Activated CD8-positive, alpha-beta memory T cell treated with anti-CD3 and anti-CD28 coated beads, Interleukin-2, amount 10 ng/mL, durations not matched to agents 7 days and 5 days (primary cell): ENCODE results near the gene C22orf23. TPM values are rescaled to one million over a fixed set of nuclear protein-coding genes. Genes with fewer than 3 reads are reported as not detected.

Experiments
- ATAC-seq: fragments of 150-1000 bp; cut with Tn5 transposase; one replicate; pipeline ENCODE4 v1.10.0; 2021; ENCODE audit warnings: moderate library complexity
- CTCF ChIA-PET: fragments of 350-600 bp; sonication (Branson Sonifier 250); formaldehyde crosslinking; loops from one replicate; lab custom pipeline; 2021; ENCODE audit warnings: antibody characterized with exemption; lab: Charles Lee
- DNase-seq: peaks from one replicate; pipeline ENCODE4 v3.0.0-alpha.2; 2020
- H3K27ac Mint-ChIP-seq: one replicate; pipeline ENCODE4 v1.8.0; 2021; ENCODE audit warnings: mild to moderate bottlenecking, mixed read lengths
- H3K27me3 Mint-ChIP-seq: one replicate; pipeline ENCODE4 v1.8.0; 2021; ENCODE audit warnings: mixed read lengths
- H3K36me3 Mint-ChIP-seq: one replicate; pipeline ENCODE4 v1.8.0; 2021; ENCODE audit warnings: mild to moderate bottlenecking, mixed read lengths
- H3K4me1 Mint-ChIP-seq: one replicate; pipeline ENCODE4 v1.8.0; 2021; ENCODE audit warnings: mixed read lengths
- H3K4me3 Mint-ChIP-seq: one replicate; pipeline ENCODE4 v1.8.0; 2021; ENCODE audit warnings: mild to moderate bottlenecking, moderate library complexity, mixed read lengths
- H3K9me3 Mint-ChIP-seq: one replicate; pipeline ENCODE4 v1.8.0; 2022; ENCODE audit warnings: low read depth, mixed read lengths
- total RNA-seq, 2 experiments: library from RNA; stranded (reverse); gene quantifications; one replicate each; pipeline ENCODE4 v1.2.3, GENCODE V29; 2021

C22orf23 gene
- total RNA-seq, 2 experiments from 2014 or later = 0.21 TPM; not detected in 1

- Mint-ChIP-seq H3K36me3 (no peaks in the 10 kb centered on the region), H3K27ac (no peak overlapping the region), H3K4me3 (no peak overlapping the region), H3K4me1 (no peaks in the 10 kb centered on the region), H3K9me3 (no peaks in the 10 kb centered on the region), H3K27me3 (no peaks in the 10 kb centered on the region)
- ATAC-seq (no peak), DNase-seq (no peak)
- CTCF ChIA-PET = interaction anchor here (1.0 kb wide), 1 partner anchor 20 kb away, joined by 3 read pairs; no protein-coding TSS in a partner anchor
Measured at GRCh38 chr22:37975153-37975552, 21.8 kb upstream of the C22orf23 start.

DNA sequence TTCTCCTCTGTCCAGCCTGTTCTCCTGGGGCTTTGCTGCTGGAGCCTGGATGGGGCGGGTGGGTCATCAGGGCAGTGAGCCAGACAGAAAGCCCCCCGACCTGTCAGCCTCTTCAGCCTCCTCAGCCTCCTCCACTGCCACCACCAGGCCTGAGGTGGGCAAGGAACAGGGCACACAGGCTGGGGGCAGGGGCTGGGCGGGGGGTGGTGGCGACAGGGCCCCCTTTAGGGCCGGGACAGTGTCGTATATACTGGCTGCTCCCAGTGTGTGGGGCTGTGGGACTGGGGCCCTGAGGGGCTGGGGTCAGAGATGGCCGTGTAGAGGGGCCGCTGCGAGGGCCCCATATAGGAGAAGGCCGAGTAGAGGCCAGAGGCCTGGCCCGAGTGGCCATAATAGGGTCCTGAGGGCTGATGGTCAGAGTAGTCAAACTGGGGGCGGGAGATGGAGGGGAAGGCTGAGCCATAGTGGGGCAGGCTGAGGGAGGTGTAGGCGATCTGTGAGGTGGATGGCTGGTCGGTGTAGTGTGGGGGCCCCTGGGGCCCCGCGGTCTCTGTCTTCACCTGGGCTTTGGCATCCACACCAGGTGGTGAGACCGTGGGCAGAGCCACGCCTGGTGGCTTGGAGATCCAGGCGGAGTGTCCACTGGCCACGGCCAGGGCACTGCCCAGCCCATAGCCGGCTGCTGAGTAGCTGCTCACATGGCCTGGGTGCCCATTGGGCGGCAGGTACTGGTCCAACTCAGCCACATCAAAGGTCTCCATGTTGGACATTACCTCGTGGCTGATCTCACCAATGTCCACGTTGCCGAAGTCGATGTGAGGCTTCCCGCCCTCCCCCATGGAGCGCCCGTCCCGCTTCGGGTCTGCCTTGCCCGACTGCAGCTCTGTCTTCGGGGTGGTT lies 20.1 kb upstream of the C22orf23 start:
- CTCF ChIA-PET = interaction anchor here (1.0 kb wide), 1 partner anchor 155 kb away, joined by 3 read pairs; no protein-coding TSS in a partner anchor
- no peak overlapping the region for H3K4me3 Mint-ChIP-seq
- H3K36me3 Mint-ChIP-seq = no peaks in the 10 kb centered on the region
- ATAC-seq (no peak), DNase-seq (no peak)
- no peaks in the 10 kb centered on the region for H3K9me3 Mint-ChIP-seq
- no peaks in the 10 kb centered on the region for H3K4me1 Mint-ChIP-seq
- H3K27ac Mint-ChIP-seq = no peak overlapping the region
- no peaks in the 10 kb centered on the region for H3K27me3 Mint-ChIP-seq

DNA sequence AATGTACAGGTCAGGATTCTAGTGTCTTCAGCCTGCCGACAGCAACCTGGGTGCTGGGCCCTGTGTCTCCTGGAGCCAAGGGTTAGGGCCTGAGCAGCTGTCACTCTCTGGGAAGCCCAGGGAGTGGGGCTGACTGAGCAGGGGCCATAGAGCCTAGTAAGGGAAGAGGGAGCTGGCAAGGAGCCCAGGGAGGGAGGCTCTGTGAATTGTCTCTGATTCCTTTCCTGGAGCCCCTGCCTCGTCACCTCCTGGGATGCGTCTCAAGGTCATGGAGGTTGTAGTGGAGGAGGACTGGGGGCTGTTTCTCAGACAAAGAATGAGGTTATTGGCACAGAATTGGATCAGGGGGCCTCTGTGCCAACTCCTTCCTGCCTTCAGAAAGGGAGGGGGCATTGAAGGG lies 19.1 kb upstream of the C22orf23 start:
- Mint-ChIP-seq H3K27me3 (no peaks in the 10 kb centered on the region), H3K9me3 (no peaks in the 10 kb centered on the region), H3K36me3 (no peaks in the 10 kb centered on the region), H3K4me3 (no peak overlapping the region), H3K4me1 (no peaks in the 10 kb centered on the region), H3K27ac (no peak overlapping the region)
- CTCF ChIA-PET = interaction anchor here (1.0 kb wide), 1 partner anchor 154 kb away, joined by 3 read pairs; no protein-coding TSS in a partner anchor
- ATAC-seq = no peak
- no peak for DNase-seq

GRCh38 chr22:37971475-37972434 lies 18.4 kb upstream of the C22orf23 start:
- H3K27ac Mint-ChIP-seq = no peak overlapping the region
- H3K27me3 Mint-ChIP-seq = no peaks in the 10 kb centered on the region
- H3K9me3 Mint-ChIP-seq = no peaks in the 10 kb centered on the region
- H3K4me1 Mint-ChIP-seq = no peaks in the 10 kb centered on the region
- DNase-seq (no peak), ATAC-seq (no peak)
- no peak overlapping the region for H3K4me3 Mint-ChIP-seq
- peaks cover 2% of the 10 kb centered on the region for H3K36me3 Mint-ChIP-seq
- CTCF ChIA-PET = interaction anchor here (1.9 kb wide), 1 partner anchor 109 kb away, joined by 5 read pairs; no protein-coding TSS in a partner anchor

- H3K4me3 Mint-ChIP-seq = no peak overlapping the region
- peaks cover 2% of the 10 kb centered on the region for H3K36me3 Mint-ChIP-seq
- no peaks in the 10 kb centered on the region for H3K9me3 Mint-ChIP-seq
- ATAC-seq (no peak), DNase-seq (no peak)
- H3K27ac Mint-ChIP-seq = no peak overlapping the region
- no peaks in the 10 kb centered on the region for H3K4me1 Mint-ChIP-seq
- CTCF ChIA-PET = interaction anchor here (0.7 to 1.9 kb wide), 3 partner anchors 21 to 108 kb away, joined by 3 to 5 read pairs (median 3); no protein-coding TSS in a partner anchor
- H3K27me3 Mint-ChIP-seq = no peaks in the 10 kb centered on the region
Measured at GRCh38 chr22:37970864-37971263, 17.5 kb upstream of the C22orf23 start.

- DNase-seq = no peak
- no peak for ATAC-seq
- CTCF ChIA-PET = interaction anchor here (0.9 to 1.4 kb wide), 2 partner anchors 9 to 63 kb away, joined by 3 to 4 read pairs; no protein-coding TSS in a partner anchor
- Mint-ChIP-seq H3K27me3 (no peaks in the 10 kb centered on the region), H3K4me3 (no peak overlapping the region), H3K36me3 (peaks cover 2% of the 10 kb centered on the region), H3K27ac (no peak overlapping the region), H3K9me3 (no peaks in the 10 kb centered on the region), H3K4me1 (peaks cover 1% of the 10 kb centered on the region)
Measured at GRCh38 chr22:37968452-37969251, 15.3 kb upstream of the C22orf23 start.

DNA sequence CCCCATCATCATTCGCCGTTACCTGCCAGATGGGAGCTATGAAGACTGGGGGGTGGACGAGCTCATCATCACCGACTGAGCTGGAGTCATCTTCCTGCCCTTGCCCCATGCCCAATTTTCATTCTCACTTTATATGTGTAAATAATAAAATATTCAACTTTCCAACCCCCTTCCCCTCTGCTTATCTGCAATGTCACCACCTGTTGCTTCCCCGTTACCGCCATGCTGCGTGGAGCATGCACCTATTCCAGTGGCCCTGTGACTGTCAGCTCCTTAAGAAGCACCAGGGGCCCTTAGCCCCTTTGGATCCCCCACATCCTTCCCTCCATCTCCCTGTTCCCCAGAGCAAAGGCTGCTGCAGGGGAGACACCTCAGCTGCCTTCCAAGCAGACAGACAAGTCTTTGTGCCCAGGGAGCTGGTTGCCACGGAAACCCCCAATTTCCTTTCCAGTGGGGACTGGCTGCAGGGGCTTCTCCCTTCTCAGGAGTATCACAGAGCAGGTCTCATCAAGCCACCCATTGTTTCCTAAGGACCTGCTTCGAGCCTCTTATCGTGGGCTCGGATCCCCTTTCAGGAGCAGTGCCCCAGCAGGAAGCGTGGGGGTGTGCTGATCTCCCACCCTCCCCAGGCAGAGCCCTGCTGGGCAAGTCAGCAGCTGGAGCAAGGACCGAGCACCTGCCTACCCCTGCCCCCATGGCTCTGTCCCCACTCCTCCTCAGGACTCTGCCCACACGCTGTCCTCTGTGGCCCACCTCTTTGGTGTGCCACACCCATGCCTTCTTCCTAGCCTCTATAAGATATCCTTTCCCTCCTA lies 14.4 kb upstream of the C22orf23 start:
- Mint-ChIP-seq H3K9me3 (no peaks in the 10 kb centered on the region), H3K27me3 (no peaks in the 10 kb centered on the region), H3K4me1 (peaks cover 1% of the 10 kb centered on the region), H3K27ac (no peak overlapping the region), H3K36me3 (peaks cover 2% of the 10 kb centered on the region), H3K4me3 (no peak overlapping the region)
- DNase-seq (no peak), ATAC-seq (no peak)
- CTCF ChIA-PET = interaction anchor here (1.0 to 1.4 kb wide), 2 partner anchors 62 to 150 kb away, joined by 4 to 6 read pairs; no protein-coding TSS in a partner anchor

DNA sequence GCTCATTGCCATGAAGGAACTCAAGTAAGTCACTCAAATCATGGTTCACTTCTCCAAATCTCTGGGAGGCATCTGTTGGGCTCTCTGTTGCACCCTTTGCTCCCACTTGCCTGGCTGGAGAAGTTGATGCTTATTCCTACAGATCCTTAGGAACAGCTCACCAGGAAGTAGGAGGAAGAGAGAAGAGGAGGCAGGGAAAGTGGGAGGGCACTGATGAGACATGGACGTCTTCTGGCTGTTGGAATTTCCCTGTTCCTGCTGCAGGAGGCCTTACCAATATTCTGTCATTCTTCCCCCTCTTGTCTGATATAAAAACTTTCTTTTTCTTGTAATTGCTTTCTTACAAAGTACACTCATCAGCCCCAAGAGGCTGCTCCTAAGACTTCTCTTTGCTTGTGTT lies 13.7 kb upstream of the C22orf23 start:
- DNase-seq = no peak
- CTCF ChIA-PET = interaction anchor here (1.0 to 3.6 kb wide), 2 partner anchors 33 to 149 kb away, joined by 6 to 15 read pairs; no protein-coding TSS in a partner anchor
- H3K36me3 Mint-ChIP-seq = peaks cover 4% of the 10 kb centered on the region
- ATAC-seq = no peak
- no peaks in the 10 kb centered on the region for H3K27me3 Mint-ChIP-seq
- peaks cover 1% of the 10 kb centered on the region for H3K4me1 Mint-ChIP-seq
- no peak overlapping the region for H3K27ac Mint-ChIP-seq
- no peak overlapping the region for H3K4me3 Mint-ChIP-seq
- H3K9me3 Mint-ChIP-seq = no peaks in the 10 kb centered on the region

DNA sequence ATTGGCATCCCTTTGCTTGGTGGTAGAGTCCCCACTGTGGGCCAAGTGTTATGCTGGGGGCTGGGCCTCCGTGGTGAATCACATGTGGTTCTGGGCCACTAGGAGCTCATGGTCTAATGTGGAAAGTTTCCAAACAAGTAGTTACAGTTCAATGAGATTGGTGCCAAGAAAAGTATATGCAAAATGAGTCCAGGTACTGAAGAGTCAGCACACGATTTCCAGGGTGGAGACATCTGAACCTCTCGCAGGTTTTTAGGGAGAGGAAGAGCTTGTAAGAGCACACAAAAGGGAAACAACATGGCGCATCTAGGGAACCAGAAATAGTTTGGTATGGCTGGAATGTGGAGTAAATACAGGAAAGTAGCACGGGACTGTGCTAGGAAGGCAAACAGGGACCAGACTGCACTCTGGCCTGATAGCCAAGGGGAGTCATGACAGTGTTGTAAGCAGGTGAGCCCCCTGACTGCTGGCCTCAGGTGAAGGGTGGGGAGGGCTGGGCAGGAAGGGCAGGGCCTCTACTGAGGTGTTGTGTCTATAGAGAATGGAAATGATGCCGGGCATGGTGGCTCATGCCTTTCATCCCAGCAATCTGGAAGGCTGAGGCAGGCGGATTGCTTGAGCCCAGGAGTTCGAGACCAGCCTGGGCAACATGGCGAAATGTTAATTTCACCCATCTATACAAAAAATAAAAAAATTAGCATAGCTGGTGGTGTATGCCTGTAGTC lies 12.7 kb upstream of the C22orf23 start:
- CTCF ChIA-PET = interaction anchor here (0.7 to 3.6 kb wide), 18 partner anchors 11 to 225 kb away, joined by 3 to 23 read pairs (median 4); partner anchors contain the start of genes C22orf23, MICALL1 and POLR2F
- Mint-ChIP-seq H3K27ac (no peak overlapping the region), H3K36me3 (peaks cover 12% of the 10 kb centered on the region), H3K27me3 (no peaks in the 10 kb centered on the region), H3K4me1 (peaks cover 1% of the 10 kb centered on the region), H3K4me3 (no peak overlapping the region), H3K9me3 (no peaks in the 10 kb centered on the region)
- ATAC-seq = no peak
- no peak for DNase-seq

DNA sequence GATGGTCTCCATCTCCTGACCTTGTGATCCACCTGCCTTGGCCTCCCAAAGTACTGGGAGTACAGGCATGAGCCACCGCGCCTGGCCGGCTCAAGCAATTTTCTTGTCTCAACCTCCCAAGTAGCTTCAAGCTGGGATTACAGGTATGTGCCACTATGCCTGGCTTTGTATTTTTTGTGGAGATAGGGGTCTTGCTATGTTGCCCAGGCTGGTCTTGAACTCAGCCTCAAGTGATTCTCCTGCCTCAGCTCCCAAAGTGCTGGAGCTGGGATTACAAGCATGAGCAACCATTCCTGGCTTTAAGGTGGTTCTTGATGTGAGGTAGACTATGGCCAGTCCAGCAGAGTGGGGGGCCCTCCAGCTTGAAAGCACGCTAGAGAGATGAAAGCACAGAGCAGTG lies 7.7 kb upstream of the C22orf23 start:
- H3K9me3 Mint-ChIP-seq = no peaks in the 10 kb centered on the region
- H3K27ac Mint-ChIP-seq = no peak overlapping the region
- no peaks in the 10 kb centered on the region for H3K27me3 Mint-ChIP-seq
- ATAC-seq (no peak), DNase-seq (no peak)
- no peak overlapping the region for H3K4me3 Mint-ChIP-seq
- H3K36me3 Mint-ChIP-seq = peaks cover 37% of the 10 kb centered on the region
- CTCF ChIA-PET = interaction anchor here (0.8 to 0.9 kb wide), 2 partner anchors 94 to 98 kb away, joined by 3 read pairs; no protein-coding TSS in a partner anchor
- peaks cover 8% of the 10 kb centered on the region for H3K4me1 Mint-ChIP-seq

- no peaks in the 10 kb centered on the region for H3K9me3 Mint-ChIP-seq
- H3K36me3 Mint-ChIP-seq = peaks cover 37% of the 10 kb centered on the region
- CTCF ChIA-PET = interaction anchor here (0.7 to 1.4 kb wide), 5 partner anchors 9 to 504 kb away, joined by 3 read pairs; no protein-coding TSS in a partner anchor
- ATAC-seq (no peak), DNase-seq (no peak)
- H3K4me1 Mint-ChIP-seq = peaks cover 15% of the 10 kb centered on the region
- no peak overlapping the region for H3K4me3 Mint-ChIP-seq
- H3K27ac Mint-ChIP-seq = no peak overlapping the region
- no peaks in the 10 kb centered on the region for H3K27me3 Mint-ChIP-seq
Measured at GRCh38 chr22:37959231-37959825, 5.9 kb upstream of the C22orf23 start.
